ENCODE results near the gene CPNE1.
A peak's percentile ranks its signal among the peaks of the same experiment; 100 is the strongest.

Gene CPNE1

GRCh38 chr20:35618263-35619131 is 46.2 kb downstream of the CPNE1 start:
- DNase-seq = no peak

GRCh38 chr20:35617397-35618262 is 47.1 kb downstream of the CPNE1 start:
- DNase-seq = peak; percentile 39

GRCh38 chr20:35616465-35617396 is 48.0 kb downstream of the CPNE1 start:
- peak; percentile 40 for DNase-seq

GRCh38 chr20:35615667-35616464 is 48.8 kb downstream of the CPNE1 start, which contains the start of gene SPAG4:
Gene SPAG4, plus strand, starts transcription at chr20:35615829. Its CDS starts 175 bp downstream, at chr20:35616004.
- peak; percentile 98 for DNase-seq

- no peak for DNase-seq
These were observed 53.2 kb downstream of the CPNE1 start for GRCh38 chr20:35611482-35611881.

GRCh38 chr20:35610833-35611427 is 53.8 kb downstream of the CPNE1 start:
- no peak for DNase-seq

GRCh38 chr20:35607003-35607735 is 57.5 kb downstream of the CPNE1 start:
- no peak for DNase-seq

- DNase-seq = no peak
These were observed 58.6 kb downstream of the CPNE1 start for GRCh38 chr20:35606127-35606526.

GRCh38 chr20:35604449-35604747 is 60.3 kb downstream of the CPNE1 start:
- DNase-seq = no peak

- no peak for DNase-seq
These were observed 60.8 kb downstream of the CPNE1 start for GRCh38 chr20:35603695-35604448.

- no peak for DNase-seq
These were observed 61.7 kb downstream of the CPNE1 start for GRCh38 chr20:35602851-35603495.

GRCh38 chr20:35601990-35602389 is 62.7 kb downstream of the CPNE1 start:
- no peak for DNase-seq

GRCh38 chr20:35600993-35601973 is 63.4 kb downstream of the CPNE1 start:
- peak; percentile 44 for DNase-seq

GRCh38 chr20:35600176-35600992 is 64.3 kb downstream of the CPNE1 start:
- DNase-seq = no peak

- no peak for DNase-seq
These were observed 65.0 kb downstream of the CPNE1 start for GRCh38 chr20:35599776-35600120.

GRCh38 chr20:35598899-35599775 is 65.6 kb downstream of the CPNE1 start:
- no peak for DNase-seq

Data from GF-D8 (cell line).